K562 (cell line): ENCODE data around the gene LOXHD1. TPM values are rescaled to one million over a fixed set of nuclear protein-coding genes. Genes with fewer than 3 reads are reported as not detected.

Experiments
- ATAC-seq: fragments of 200-7000 bp; cut with Tn5 transposase; 3 replicates; pipeline ENCODE4 v1.9.1; 2020; ENCODE audit warnings: moderate library complexity
- BruUV-seq: library from RNA; stranded (reverse); fragments of 400-500 nt; replicated peaks from 2 replicates; lab custom pipeline; 2021; lab: Mats Ljungman, UMichigan
- CTCF ChIA-PET: fragments of 300-600 bp; formaldehyde crosslinking; extraction: SDS; loops from one replicate; lab custom pipeline; 2021; ENCODE audit warnings: low intra/inter-chr PET ratio; lab: Yijun Ruan, JAX
- POLR2A ChIA-PET: fragments of 300-600, 350-650 bp; sonication (Branson Sonifier 250); formaldehyde crosslinking; extraction: SDS; loops from one replicate; lab custom pipeline; 2021; ENCODE audit warnings: antibody characterized with exemption, inconsistent platforms; lab: Yijun Ruan, JAX
- DNase-seq, 4 experiments: peaks; one replicate each; pipeline versions ENCODE4 v3.0.0 to v3.0.0-alpha.2; 2011 to 2018; ENCODE audit warnings: low spot score in 3 of 4, mixed read lengths in 3 of 4; ENCODE audit errors: extremely low read depth in 1 of 4
- FAIRE-seq: peaks from 2 replicates; lab custom pipeline; 2011; peaks lifted over from hg19 to GRCh38; lab: Jason Lieb, UNC
- H2AFZ ChIP-seq: 2 replicates; pipeline ENCODE4 v1.6.0; 2011; ENCODE audit warnings: low read depth, low read length, control low read depth, inconsistent platforms
- H3K27ac ChIP-seq: fragments of 200-600 bp; 3 replicates; pipeline ENCODE4 v1.8.0; 2011; ENCODE audit warnings: low read depth, mild to moderate bottlenecking, control low read depth, inconsistent platforms, low read length, moderate library complexity, mixed read lengths; ENCODE audit errors: extremely low read depth
- H3K27me3 ChIP-seq, 2 experiments: fragments of 300-600 bp in 1 of 2; 2 replicates in 1 of 2; 3 replicates in 1 of 2; pipeline versions ENCODE4 v1.6.0 to v1.8.0; 2011; ENCODE audit warnings: inconsistent platforms in 2 of 2, low read length in 2 of 2, mild to moderate bottlenecking in 1 of 2, mixed read lengths in 1 of 2, moderate library complexity in 1 of 2; ENCODE audit not compliant: control insufficient read depth in 2 of 2, insufficient read depth in 2 of 2
- H3K36me3 ChIP-seq: fragments of 300-600 bp; 3 replicates; pipeline ENCODE4 v1.8.0; 2011; ENCODE audit warnings: mild to moderate bottlenecking, low read length, inconsistent platforms; ENCODE audit not compliant: control insufficient read depth, insufficient read depth
- H3K4me1 ChIP-seq, 2 experiments: fragments of 200-600 bp in 1 of 2; replicated peaks in 1 of 2; 2 replicates in 1 of 2; 3 replicates in 1 of 2; pipeline versions ENCODE4 v1.5.1 to v1.8.0; 2011; ENCODE audit warnings: inconsistent platforms in 2 of 2, low read length in 2 of 2, mild to moderate bottlenecking in 1 of 2, mixed read lengths in 1 of 2, moderate library complexity in 1 of 2; ENCODE audit not compliant: control insufficient read depth in 2 of 2, insufficient read depth in 2 of 2
- H3K4me2 ChIP-seq: 2 replicates; pipeline ENCODE4 v1.6.1; 2011; ENCODE audit warnings: low read length, control low read depth, inconsistent platforms, mixed read lengths; ENCODE audit not compliant: insufficient read depth
- H3K4me3 ChIP-seq: fragments of 200-600 bp; sonication (generic), shearing (Covaris generic); 2 replicates; pipeline ENCODE4 v1.5.1; 2016; ENCODE audit warnings: control low read depth, inconsistent platforms
- H3K79me2 ChIP-seq: fragments of 200-600 bp; 3 replicates; pipeline ENCODE4 v1.8.0; 2011; ENCODE audit warnings: low read length, inconsistent platforms; ENCODE audit not compliant: control insufficient read depth, insufficient read depth
- H3K9ac ChIP-seq, 2 experiments: 2 replicates each; pipeline versions ENCODE4 v1.6.0 to v1.6.1; 2011; ENCODE audit warnings: low read depth in 2 of 2, low read length in 2 of 2, control low read depth in 1 of 2, inconsistent platforms in 1 of 2, mild to moderate bottlenecking in 1 of 2, mixed read lengths in 1 of 2; ENCODE audit not compliant: insufficient read depth in 1 of 2
- H3K9me1 ChIP-seq: one replicate; pipeline ENCODE4 v1.6.0; 2011; ENCODE audit warnings: inconsistent platforms, mild to moderate bottlenecking, low read length, moderate library complexity; ENCODE audit not compliant: control insufficient read depth, insufficient read depth
- H3K9me3 ChIP-seq: replicated peaks from 2 replicates; pipeline ENCODE4 v1.5.1; 2011; ENCODE audit warnings: low read depth, low read length, inconsistent platforms; ENCODE audit not compliant: control insufficient read depth, insufficient read depth
- H4K20me1 ChIP-seq: replicated peaks from 2 replicates; pipeline ENCODE4 v1.6.1; 2011; ENCODE audit warnings: low read length, inconsistent platforms, mixed read lengths; ENCODE audit not compliant: control insufficient read depth, insufficient read depth
- BCL6 ChIP-seq: fragments of 250-450 bp; sonication (Bioruptor Pico); IDR thresholded peaks from 2 replicates; pipeline ENCODE4 v1.4.0; 2020
- EHMT2 ChIP-seq: fragments of 450-650 bp; IDR thresholded peaks from 2 replicates; pipeline ENCODE4 v1.6.1; 2018; ENCODE audit warnings: antibody characterized with exemption
- NR2C1 ChIP-seq, 2 experiments: fragments of 450-650 bp; IDR thresholded peaks; 2 replicates each; pipeline ENCODE4 v1.6.1; 2017; ENCODE audit warnings: mild to moderate bottlenecking in 2 of 2, antibody characterized with exemption in 1 of 2, inconsistent platforms in 1 of 2, missing compliant biosample characterization in 1 of 2, missing genetic modification characterization in 1 of 2
- ZFPM2 ChIP-seq: fragments of 250-450 bp; sonication (Bioruptor Pico); IDR thresholded peaks from 2 replicates; pipeline ENCODE4 v1.5.1; 2022; ENCODE audit warnings: mild to moderate bottlenecking
- ZNF444 ChIP-seq: fragments of 250-450 bp; sonication (Bioruptor Pico); IDR thresholded peaks from 2 replicates; pipeline ENCODE4 v1.4.0; 2020; ENCODE audit warnings: mild to moderate bottlenecking, moderate library complexity
- WGBS: fragments of 100-300 bp; shearing (Covaris generic); methylation state at CpG from one replicate; pipeline ENCODE4 v1.1.6; 2016; ENCODE audit warnings: low coverage, mixed read lengths; ENCODE audit not compliant: insufficient coverage; ENCODE audit errors: missing lambda C conversion rate; 5-methylcytosine and 5-hydroxymethylcytosine counted together
- in situ Hi-C: fragments of 300-500 bp; cut with MboI; formaldehyde crosslinking; loops from 4 replicates; pipeline ENCODE4 v1.15.0; 2018; ENCODE audit warnings: inconsistent platforms, mixed read lengths
- intact Hi-C: fragments of 100-400 bp; cut with micrococcal nuclease; formaldehyde crosslinking; loops from 2 replicates; pipeline ENCODE4 v1.14.2; 2022
- polyA plus RNA-seq, 8 experiments: library from polyadenylated mRNA; depleted of rRNA in 4 of 8; stranded (reverse) in 5 of 8; unstranded in 3 of 8; fragments of >200 nt; fragmentation: Nextera tagmentation in 2 of 8; fragmentation: Illumina TruSeq in 1 of 8; extraction: Ambion mirVana in 2 of 8; extraction: Trizol in 1 of 8; gene quantifications; 2 replicates each; pipeline versions ENCODE4 v1.2.1 to v1.2.3, GENCODE V29; 2011 to 2014; ENCODE audit warnings: inconsistent platforms in 1 of 8, missing spikeins in 1 of 8
- total RNA-seq, 7 experiments: library from RNA; depleted of rRNA in 6 of 7; stranded (reverse); fragments of >200 nt in 6 of 7; fragmentation: Illumina TruSeq in 2 of 7; extraction: Trizol in 2 of 7; gene quantifications; 2 replicates each; pipeline versions ENCODE4 v1.2.1 to v1.2.3, GENCODE V29; 2011 to 2021; ENCODE audit warnings: low replicate concordance in 1 of 7

Gene LOXHD1
- total and polyA plus RNA-seq, 9 of the 15 experiments (the other 6 are each of a cell fraction or from before 2014, with no cell fraction given): not detected

DNA sequence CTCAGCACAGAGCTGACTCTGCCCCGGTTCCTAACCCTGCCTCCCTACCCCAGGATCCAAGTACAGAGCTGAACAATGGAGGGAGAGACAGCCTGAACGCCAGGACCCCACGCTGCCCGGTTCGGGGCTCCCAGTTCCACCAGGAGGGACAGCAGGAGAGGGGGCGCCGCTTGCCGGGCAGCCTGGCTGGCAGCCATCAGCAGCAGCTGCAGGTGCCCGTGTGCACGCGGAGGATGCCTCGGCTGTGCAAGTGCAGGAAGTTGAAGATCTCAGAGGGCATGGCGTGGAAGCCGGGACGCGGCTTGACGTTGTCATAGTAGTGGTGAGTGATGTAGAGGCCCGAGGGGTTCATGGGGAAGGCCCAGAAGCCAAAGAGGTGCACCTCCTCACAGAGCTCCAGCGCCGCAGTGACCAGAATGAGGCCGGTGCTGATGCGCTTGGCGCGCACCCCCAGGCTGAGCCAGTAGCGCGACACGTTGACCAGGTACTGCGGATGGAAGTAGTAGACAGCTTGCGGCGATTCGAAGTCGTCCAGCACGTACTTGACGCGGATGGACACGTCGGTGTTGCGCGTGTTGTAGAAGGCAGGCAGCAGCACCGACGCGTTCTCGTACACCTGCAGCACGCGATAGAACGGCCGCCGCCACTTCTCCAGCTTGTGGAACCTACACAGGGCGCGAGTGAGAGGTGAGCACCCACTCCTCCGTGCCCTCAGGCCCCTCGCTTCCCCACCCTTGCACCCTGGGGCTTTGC lies 23.0 kb upstream of the LOXHD1 start:
- no peak overlapping the region for H3K4me3 ChIP-seq
- CTCF ChIA-PET: no interaction called here
- no peak overlapping the region for H3K4me2 ChIP-seq
- no peaks in the 10 kb centered on the region for H3K9me1 ChIP-seq
- POLR2A ChIA-PET: no interaction called here
- H3K9ac ChIP-seq: no peak overlapping the region; a peak in 1 of 4 replicates
- 3% methylated on average over 35 of the region's 52 CpGs for WGBS
- no TSS peak for BruUV-seq
- no peaks in the 10 kb centered on the region for H3K79me2 ChIP-seq
- H4K20me1 ChIP-seq: no peaks in the 10 kb centered on the region; the same call in 1 of the 2 replicates
- FAIRE-seq: no peak
- TF ChIP-seq BCL6 (no peak), NR2C1 (IDR thresholded peaks at IDR 0.05) (no peak), NR2C1 (tag; IDR thresholded peaks at IDR 0.05) (no peak), ZFPM2 (no peak), ZNF444 (CRISPR knock-in tag) (no peak), EHMT2 (no peak)
- in situ Hi-C loops: no loop called here
- intact Hi-C loops: no loop called here
- no peak for ATAC-seq
- H3K9me3 ChIP-seq: no peaks in the 10 kb centered on the region
- no peak overlapping the region for H2AFZ ChIP-seq
- DNase-seq: no peak
- H3K27ac ChIP-seq: no peak overlapping the region
- H3K27me3 ChIP-seq: peaks cover 2 to 29% of the 10 kb centered on the region in 2 experiments; a peak in 3 of 5 replicates
- H3K36me3 ChIP-seq: no peaks in the 10 kb centered on the region
- H3K4me1 ChIP-seq: peaks cover 0 to 8% of the 10 kb centered on the region in 2 experiments; a peak in 2 of 5 replicates
